Fibroblast of lung (primary cell): ENCODE data around the gene ABCB1.

Experiments
- EZH2 ChIP-seq: IDR thresholded peaks from 2 replicates; pipeline ENCODE4 v1.5.1; 2012; ENCODE audit warnings: low read length, control low read depth, mild to moderate bottlenecking; ENCODE audit errors: missing control alignments
- TF ChIP-seq, protein P1 (sequence below), 2 donors: IDR thresholded peaks in 1 of 2; conservative IDR thresholded peaks in 1 of 2; 1 replicate in 1 of 2; 2 replicates in 1 of 2; pipeline ENCODE4 v1.5.1; 2011 to 2012; ENCODE audit warnings: low read length in 2 of 2, control low read depth in 1 of 2, inconsistent platforms in 1 of 2, low read depth in 1 of 2, mild to moderate bottlenecking in 1 of 2

GRCh38 chr7:87507446-87507845 lies 93.2 kb downstream of the ABCB1 start:
- TF ChIP-seq, protein P1, sequence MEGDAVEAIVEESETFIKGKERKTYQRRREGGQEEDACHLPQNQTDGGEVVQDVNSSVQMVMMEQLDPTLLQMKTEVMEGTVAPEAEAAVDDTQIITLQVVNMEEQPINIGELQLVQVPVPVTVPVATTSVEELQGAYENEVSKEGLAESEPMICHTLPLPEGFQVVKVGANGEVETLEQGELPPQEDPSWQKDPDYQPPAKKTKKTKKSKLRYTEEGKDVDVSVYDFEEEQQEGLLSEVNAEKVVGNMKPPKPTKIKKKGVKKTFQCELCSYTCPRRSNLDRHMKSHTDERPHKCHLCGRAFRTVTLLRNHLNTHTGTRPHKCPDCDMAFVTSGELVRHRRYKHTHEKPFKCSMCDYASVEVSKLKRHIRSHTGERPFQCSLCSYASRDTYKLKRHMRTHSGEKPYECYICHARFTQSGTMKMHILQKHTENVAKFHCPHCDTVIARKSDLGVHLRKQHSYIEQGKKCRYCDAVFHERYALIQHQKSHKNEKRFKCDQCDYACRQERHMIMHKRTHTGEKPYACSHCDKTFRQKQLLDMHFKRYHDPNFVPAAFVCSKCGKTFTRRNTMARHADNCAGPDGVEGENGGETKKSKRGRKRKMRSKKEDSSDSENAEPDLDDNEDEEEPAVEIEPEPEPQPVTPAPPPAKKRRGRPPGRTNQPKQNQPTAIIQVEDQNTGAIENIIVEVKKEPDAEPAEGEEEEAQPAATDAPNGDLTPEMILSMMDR (conservative IDR thresholded peaks at IDR 0.05 in 1 of 2, IDR thresholded peaks at IDR 0.05 in 1 of 2; ENCODE audit: low read depth in 1 of 2, low read length in 2 of 2): peak in 1 of 2 donors; percentile 5
- TF ChIP-seq EZH2: no peak
